Measurements from ENCODE around the gene SLC39A11.

- TF ChIP-seq MXI1 (conservative IDR thresholded peaks at IDR 0.05; ENCODE audit: poor library complexity, severe bottlenecking): no peak
- no peak for TF ChIP-seq REST (IDR thresholded peaks at IDR 0.05; ENCODE audit: borderline replicate concordance)
- no peak for TF ChIP-seq CTCF (IDR thresholded peaks at IDR 0.05; ENCODE audit: poor library complexity, severe bottlenecking)
- TF ChIP-seq SMC3 (conservative IDR thresholded peaks at IDR 0.05; ENCODE audit: poor library complexity): no peak
- TF ChIP-seq EZH2 (IDR thresholded peaks at IDR 0.05; ENCODE audit: borderline replicate concordance, insufficient read depth, low read length, poor library complexity, severe bottlenecking): no peak
- TF ChIP-seq TAF1 (IDR thresholded peaks at IDR 0.05; ENCODE audit: low read depth): no peak
- TF ChIP-seq POLR2AphosphoS5 (IDR thresholded peaks at IDR 0.05): no peak
Measured at GRCh38 chr17:73057196-73057595, 35.3 kb downstream of the SLC39A11 start.
